Measurements from ENCODE around the gene PUS10. TPM values are rescaled to one million over a fixed set of nuclear protein-coding genes. Genes with fewer than 3 reads are reported as not detected.

PUS10 gene
- total and polyA plus RNA-seq, 2 of the 13 experiments (the other 11 are each of a cell fraction or from before 2014, with no cell fraction given) = 41.4 to 44.3 TPM

GRCh38 chr2:60962528-60962927, 55.5 kb downstream of the PUS10 start (continued):
- no peak for TF ChIP-seq ARID4A (CRISPR knock-in tag; IDR thresholded peaks at IDR 0.05; ENCODE audit: borderline replicate concordance)
- no peak for TF ChIP-seq ZBTB44 (CRISPR knock-in tag; IDR thresholded peaks at IDR 0.05)
- no peak for TF ChIP-seq ZNF282 (IDR thresholded peaks at IDR 0.05; ENCODE audit: partially characterized antibody)
- TF ChIP-seq TEAD3 (CRISPR knock-in tag; optimal IDR thresholded peaks at IDR 0.05; ENCODE audit: borderline replicate concordance) = no peak
- no peak for TF ChIP-seq SALL2 (CRISPR knock-in tag; IDR thresholded peaks at IDR 0.05)

GRCh38 chr2:60961457-60961856, 56.6 kb downstream of the PUS10 start:
- Histone ChIP-seq H3K9me3 (ENCODE audit: low read length) (no peaks in the 10 kb centered on the region), H3K27me3 (ENCODE audit: control insufficient read depth in 1 of 2, insufficient read depth in 2 of 2, low read length in 2 of 2) (no peaks in the 10 kb centered on the region), H3K4me3 (replicated peaks in 1 of 3; ENCODE audit: insufficient read depth in 1 of 3, low read depth in 2 of 3, low read length in 3 of 3) (no peak overlapping the region), H3K27ac (ENCODE audit: extremely low read length, insufficient read depth, low read length) (no peak overlapping the region), H3K4me2 (ENCODE audit: low read depth, low read length) (no peak overlapping the region), H3K9ac (ENCODE audit: insufficient read depth, low read depth, low read length) (no peak overlapping the region), H3K79me2 (ENCODE audit: insufficient read depth, low read length) (no peaks in the 10 kb centered on the region), H4K20me1 (ENCODE audit: insufficient read depth, low read length) (no peaks in the 10 kb centered on the region), H3K4me1 (ENCODE audit: insufficient read depth, low read length) (no peaks in the 10 kb centered on the region), H2AFZ (ENCODE audit: low read length) (no peak overlapping the region), H3K36me3 (replicated peaks in 1 of 2; ENCODE audit: control insufficient read depth in 1 of 2, insufficient read depth in 2 of 2, low read length in 2 of 2) (peaks cover 18 to 75% of the 10 kb centered on the region in 2 experiments)
- CTCF ChIA-PET (ENCODE audit: low intra/inter-chr PET ratio, low total read pairs) = no interaction called here
- ATAC-seq = no peak
- intact Hi-C loops (cut with micrococcal nuclease; ENCODE audit: unreplicated experiment) = no loop called here
- FAIRE-seq = no peak
- no TSS peak for BruUV-seq (replicated peaks)
- DNase-seq (ENCODE audit: low spot score) = no peak
- WGBS (ENCODE audit: low lambda C conversion rate) = 82% methylated on average over 4 of the region's 4 CpGs
- peak; percentile 83 for TF ChIP-seq CEBPB (IDR thresholded peaks at IDR 0.05; ENCODE audit: borderline replicate concordance, low read depth, low read length)
- no peak for TF ChIP-seq FOXA1 (IDR thresholded peaks at IDR 0.05)
- TF ChIP-seq FOXA1 (CRISPR knock-in tag; IDR thresholded peaks at IDR 0.05) = 0 out of 2 replicates have a peak, but pooled peaks have one; percentile 11
- TF ChIP-seq ZBTB37 (CRISPR knock-in tag; IDR thresholded peaks at IDR 0.05) = no peak
- TF ChIP-seq FOXJ3 (CRISPR knock-in tag; IDR thresholded peaks at IDR 0.05; ENCODE audit: borderline replicate concordance) = no peak
- TF ChIP-seq RELA (CRISPR knock-in tag; IDR thresholded peaks at IDR 0.05) = no peak
- in situ Hi-C loops (cut with HindIII; ENCODE audit: extremely low pct_ligation_motif_present, low pct_unique_long_range_greater_than_20kb) = no loop called here
- POLR2A ChIA-PET = no interaction called here

Data from HepG2 (cell line).